GM23338 (cell line): Measurements from ENCODE around the gene MICAL1. TPM values are rescaled to one million over a fixed set of nuclear protein-coding genes. Genes with fewer than 3 reads are reported as not detected.

Experiments used
- ATAC-seq: fragments of 200-7000 bp; cut with Tn5 transposase; 3 replicates; pipeline ENCODE4 v1.9.1; 2020
- DNase-seq: peaks from one replicate; pipeline ENCODE4 v3.0.0-alpha.2; 2015; ENCODE audit warnings: low spot score
- H2AFZ ChIP-seq: fragments of 200-600 bp; sonication (generic); 2 replicates; pipeline ENCODE4 v1.8.0; 2016; ENCODE audit warnings: antibody characterized with exemption, mild to moderate bottlenecking, moderate library complexity
- H3F3A ChIP-seq: fragments of 200-600 bp; sonication (generic); replicated peaks from 2 replicates; pipeline ENCODE4 v1.8.0; 2017; ENCODE audit warnings: antibody characterized with exemption, mixed run types, low read depth
- H3K27ac ChIP-seq: fragments of 200-600 bp; sonication (generic); 2 replicates; pipeline ENCODE4 v1.6.1; 2016; ENCODE audit warnings: low read depth
- H3K27me3 ChIP-seq: fragments of 200-600 bp; sonication (generic); 2 replicates; pipeline ENCODE4 v1.8.0; 2016; ENCODE audit warnings: mild to moderate bottlenecking, mixed run types, moderate library complexity; ENCODE audit not compliant: insufficient read depth
- H3K36me3 ChIP-seq: fragments of 200-600 bp; sonication (generic); 2 replicates; pipeline ENCODE4 v1.8.0; 2016; ENCODE audit warnings: mild to moderate bottlenecking; ENCODE audit not compliant: insufficient read depth
- H3K4me1 ChIP-seq: fragments of 200-600 bp; sonication (generic); 2 replicates; pipeline ENCODE4 v1.8.0; 2016; ENCODE audit warnings: mild to moderate bottlenecking, moderate library complexity; ENCODE audit not compliant: insufficient read depth
- H3K4me2 ChIP-seq: fragments of 200-600 bp; sonication (generic); 2 replicates; pipeline ENCODE4 v1.7.1; 2017; ENCODE audit warnings: mixed run types
- H3K4me3 ChIP-seq: fragments of 200-600 bp; sonication (generic); 2 replicates; pipeline ENCODE4 v1.6.1; 2016; ENCODE audit warnings: mixed run types
- H3K79me2 ChIP-seq: fragments of 200-600 bp; sonication (generic); replicated peaks from 2 replicates; pipeline ENCODE4 v1.8.0; 2017; ENCODE audit warnings: mild to moderate bottlenecking; ENCODE audit not compliant: insufficient read depth
- H3K9me2 ChIP-seq: fragments of 200-600 bp; sonication (generic); 2 replicates; pipeline ENCODE4 v1.8.0; 2017; ENCODE audit not compliant: insufficient read depth
- H4K20me1 ChIP-seq: fragments of 200-600 bp; sonication (generic); replicated peaks from 2 replicates; pipeline ENCODE4 v1.8.0; 2017; ENCODE audit warnings: mild to moderate bottlenecking; ENCODE audit not compliant: insufficient read depth
- H3K27ac Mint-ChIP-seq: 2 replicates; pipeline ENCODE4 v1.8.0; 2020; ENCODE audit warnings: inconsistent platforms, mild to moderate bottlenecking, moderate library complexity, mixed read lengths
- H3K27me3 Mint-ChIP-seq: 3 replicates; pipeline ENCODE4 v1.8.0; 2022; ENCODE audit warnings: low read depth, mild to moderate bottlenecking, moderate library complexity, mixed read lengths, inconsistent platforms; ENCODE audit not compliant: insufficient read depth, poor library complexity
- H3K36me3 Mint-ChIP-seq: 3 replicates; pipeline ENCODE4 v1.8.0; 2021; ENCODE audit warnings: low read depth, mild to moderate bottlenecking, inconsistent platforms, moderate library complexity, mixed read lengths
- H3K4me1 Mint-ChIP-seq: 3 replicates; pipeline ENCODE4 v1.8.0; 2020; ENCODE audit warnings: mild to moderate bottlenecking, inconsistent platforms, mixed read lengths
- H3K4me3 Mint-ChIP-seq: 3 replicates; pipeline ENCODE4 v1.8.0; 2021; ENCODE audit warnings: moderate library complexity, mild to moderate bottlenecking, inconsistent platforms, mixed read lengths
- H3K9me3 Mint-ChIP-seq: 3 replicates; pipeline ENCODE4 v1.8.0; 2020; ENCODE audit warnings: moderate library complexity, mild to moderate bottlenecking, inconsistent platforms, mixed read lengths
- ETS1 ChIP-seq: IDR thresholded peaks from 2 replicates; pipeline ENCODE4 v1.6.1; 2016; ENCODE audit warnings: antibody characterized with exemption
- JUNB ChIP-seq: IDR thresholded peaks from one replicate; pipeline ENCODE4 v1.6.1; 2016; ENCODE audit warnings: antibody characterized with exemption; ENCODE audit not compliant: unreplicated experiment
- POLR2AphosphoS5 ChIP-seq: IDR thresholded peaks from 2 replicates; pipeline ENCODE4 v1.6.1; 2016; ENCODE audit warnings: antibody characterized with exemption, low read depth
- ZNF462 ChIP-seq: fragments of 250-450 bp; sonication (Bioruptor Pico); IDR thresholded peaks from 2 replicates; pipeline ENCODE4 v1.5.0; 2020; ENCODE audit warnings: mild to moderate bottlenecking, moderate library complexity
- polyA plus RNA-seq: library from polyadenylated mRNA; unstranded; fragments of >200 nt; fragmentation: Nextera tagmentation; extraction: Ambion mirVana; gene quantifications from 2 replicates; pipeline ENCODE4 v1.2.1, GENCODE V29; 2016
- total RNA-seq: library from RNA; depleted of rRNA; stranded (reverse); fragments of >200 nt; shearing (Covaris generic); gene quantifications from 2 replicates; pipeline ENCODE4 v1.2.3, GENCODE V29; 2014

The MICAL1 gene
- total and polyA plus RNA-seq, 2 experiments from 2014 or later, result 27.8 to 77.8 TPM

DNA sequence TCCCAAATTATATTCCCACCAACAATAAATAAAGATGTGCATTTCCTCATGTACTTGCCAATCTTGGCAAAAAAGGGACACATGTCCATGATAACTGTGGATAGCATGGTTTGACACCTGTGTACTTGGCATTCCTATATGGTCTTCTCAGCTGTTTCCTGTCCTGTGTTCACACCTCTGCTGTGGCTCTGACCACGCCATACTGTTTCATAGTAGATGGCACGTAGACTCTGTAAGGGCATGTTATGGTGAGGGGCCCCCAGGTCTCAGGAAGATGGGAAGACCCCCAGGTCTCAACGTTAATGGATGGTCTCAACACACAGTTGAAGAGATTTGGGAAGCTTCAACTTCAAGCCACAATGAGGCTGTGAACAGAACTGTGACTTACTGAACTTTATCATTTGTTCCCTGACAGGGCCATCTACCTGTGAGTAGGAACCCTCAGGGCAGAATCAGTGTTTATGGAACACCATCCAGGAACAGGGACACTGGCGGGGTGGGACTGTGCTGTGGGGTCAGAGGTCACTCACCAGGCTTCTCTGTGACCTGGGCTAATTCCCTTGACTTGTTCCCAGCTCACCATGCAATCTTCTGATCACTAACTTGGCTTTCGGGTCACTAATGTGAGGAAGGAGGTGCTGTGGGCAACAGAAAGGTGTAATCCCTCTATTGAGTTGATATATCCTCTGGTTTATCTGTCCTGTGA is 15.7 kb upstream of the MICAL1 start (continued):
- TF ChIP-seq ZNF462 (CRISPR knock-in tag), result no peak
- no peak for TF ChIP-seq JUNB

DNA sequence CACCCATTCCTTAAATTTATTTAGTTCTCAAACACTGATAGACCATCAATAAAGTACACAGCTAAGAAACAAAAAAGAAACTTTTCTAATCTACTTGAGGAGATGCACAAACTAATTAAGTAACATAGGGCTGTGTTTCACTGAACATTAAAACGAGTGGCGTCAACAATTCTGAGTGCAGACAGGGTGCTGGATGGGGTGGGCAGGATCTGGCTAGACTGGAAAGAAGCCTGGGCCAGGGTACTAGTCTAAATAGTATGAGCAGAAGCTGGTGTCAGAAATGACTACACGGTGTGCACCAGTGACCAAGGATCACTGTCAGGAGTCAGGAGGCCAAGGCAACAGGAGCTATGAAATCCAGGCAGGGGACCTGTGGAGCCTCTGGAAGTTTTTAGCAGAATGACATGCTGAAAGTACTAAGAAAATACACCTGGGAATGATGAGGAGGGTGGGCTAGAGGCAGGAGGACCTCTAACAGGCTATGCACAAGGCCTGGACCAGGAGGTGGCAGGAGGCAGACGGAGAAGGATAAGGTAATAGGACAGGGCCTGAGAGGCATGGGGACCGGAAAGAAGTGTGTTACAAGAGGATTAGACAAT is 14.1 kb upstream of the MICAL1 start:
- DNase-seq (no peak), ATAC-seq (no peak)
- peaks cover 26% of the 10 kb centered on the region for H4K20me1 ChIP-seq
- no peak overlapping the region for H3K27ac ChIP-seq
- no peaks in the 10 kb centered on the region for H3K4me1 Mint-ChIP-seq
- no peak overlapping the region for H3K4me2 ChIP-seq
- H3K27me3 ChIP-seq, result no peaks in the 10 kb centered on the region
- H3K79me2 ChIP-seq, result peaks cover 18% of the 10 kb centered on the region
- H2AFZ ChIP-seq, result no peak overlapping the region
- no peak overlapping the region for H3K27ac Mint-ChIP-seq
- no peaks in the 10 kb centered on the region for H3K9me2 ChIP-seq
- H3K36me3 Mint-ChIP-seq, result peaks cover 97% of the 10 kb centered on the region
- H3K4me3 ChIP-seq, result no peak overlapping the region
- H3K9me3 Mint-ChIP-seq, result no peaks in the 10 kb centered on the region
- TF ChIP-seq POLR2AphosphoS5, result no peak
- TF ChIP-seq ETS1, result no peak
- H3F3A ChIP-seq, result no peaks in the 10 kb centered on the region
- peaks cover 61% of the 10 kb centered on the region for H3K36me3 ChIP-seq
- H3K4me1 ChIP-seq, result no peaks in the 10 kb centered on the region
- no peak overlapping the region for H3K4me3 Mint-ChIP-seq
- H3K27me3 Mint-ChIP-seq, result peaks cover 2% of the 10 kb centered on the region
